ENCODE measurements around the gene GREM2. TPM values are rescaled to one million over a fixed set of nuclear protein-coding genes. Genes with fewer than 3 reads are reported as not detected.
A peak's percentile ranks its signal among the peaks of the same experiment; 100 is the strongest.

Gene GREM2
- polyA plus RNA-seq, 1 donor from 2014 or later: 0.85 TPM

GRCh38 chr1:240613356-240614142, 1.6 kb upstream of the GREM2 start:
- Histone ChIP-seq H3K27me3 (ENCODE audit: insufficient read depth, low read depth, low read length) (peaks cover 14% of the 10 kb centered on the region), H2AFZ (ENCODE audit: low read depth, low read length) (no peak overlapping the region)

GRCh38 chr1:240612811-240613210, 856 bp upstream of the GREM2 start:
- H3K4me2 ChIP-seq (ENCODE audit: low read length): no peak overlapping the region
- H3F3A ChIP-seq (ENCODE audit: insufficient read depth, low read length, poor library complexity, severe bottlenecking): no peaks in the 10 kb centered on the region
- no peaks in the 10 kb centered on the region for H3K79me2 ChIP-seq (replicated peaks; ENCODE audit: insufficient read depth, low read length)
- no peaks in the 10 kb centered on the region for H4K20me1 ChIP-seq (ENCODE audit: insufficient read depth)
- no peaks in the 10 kb centered on the region for H3K36me3 ChIP-seq (ENCODE audit: insufficient read depth, low read length)
- no peak overlapping the region for H2AFZ ChIP-seq (ENCODE audit: low read depth, low read length)
- H3K4me3 ChIP-seq (ENCODE audit: low read length): peak overlapping the region; percentile 69
- H3K27me3 ChIP-seq (ENCODE audit: insufficient read depth, low read depth, low read length): peaks cover 14% of the 10 kb centered on the region
- H3K9ac ChIP-seq (ENCODE audit: low read length): no peak overlapping the region
- no peaks in the 10 kb centered on the region for H3K9me2 ChIP-seq (ENCODE audit: insufficient read depth, low read length)
- no peaks in the 10 kb centered on the region for H3K9me3 ChIP-seq (ENCODE audit: low read length)
- TF ChIP-seq RAD21 (conservative IDR thresholded peaks at IDR 0.05) (no peak), MXI1 (conservative IDR thresholded peaks at IDR 0.05; ENCODE audit: poor library complexity, severe bottlenecking) (no peak), TAF1 (IDR thresholded peaks at IDR 0.05; ENCODE audit: low read depth) (no peak)
- H3K27ac ChIP-seq (ENCODE audit: low read length): no peak overlapping the region

More at GRCh38 chr1:240613356-240614142, 1.6 kb upstream of the GREM2 start:
- H3K9me2 ChIP-seq (ENCODE audit: insufficient read depth, low read length): no peaks in the 10 kb centered on the region
- H3K79me2 ChIP-seq (replicated peaks; ENCODE audit: insufficient read depth, low read length): no peaks in the 10 kb centered on the region
- no peak overlapping the region for H3K27ac ChIP-seq (ENCODE audit: low read length)
- no peak overlapping the region for H3K4me2 ChIP-seq (ENCODE audit: low read length)
- no peak for TF ChIP-seq POLR2AphosphoS5 (IDR thresholded peaks at IDR 0.05)
- TF ChIP-seq TAF1 (IDR thresholded peaks at IDR 0.05; ENCODE audit: low read depth): no peak
- no peak for TF ChIP-seq CTCF (IDR thresholded peaks at IDR 0.05; ENCODE audit: poor library complexity, severe bottlenecking)
- TF ChIP-seq SMC3 (conservative IDR thresholded peaks at IDR 0.05; ENCODE audit: poor library complexity): no peak
- no peak for TF ChIP-seq EP300 (conservative IDR thresholded peaks at IDR 0.05; ENCODE audit: poor library complexity, severe bottlenecking)
- TF ChIP-seq RAD21 (conservative IDR thresholded peaks at IDR 0.05): no peak
- no peak for TF ChIP-seq MXI1 (conservative IDR thresholded peaks at IDR 0.05; ENCODE audit: poor library complexity, severe bottlenecking)
- TF ChIP-seq REST (IDR thresholded peaks at IDR 0.05; ENCODE audit: borderline replicate concordance): no peak
- no peak for TF ChIP-seq EZH2 (IDR thresholded peaks at IDR 0.05; ENCODE audit: borderline replicate concordance, insufficient read depth, low read length, poor library complexity, severe bottlenecking)
- no peaks in the 10 kb centered on the region for H3F3A ChIP-seq (ENCODE audit: insufficient read depth, low read length, poor library complexity, severe bottlenecking)
- H3K4me3 ChIP-seq (ENCODE audit: low read length): no peak overlapping the region
- no peaks in the 10 kb centered on the region for H4K20me1 ChIP-seq (ENCODE audit: insufficient read depth)
- H3K9ac ChIP-seq (ENCODE audit: low read length): no peak overlapping the region
- H3K9me3 ChIP-seq (ENCODE audit: low read length): no peaks in the 10 kb centered on the region
- H3K36me3 ChIP-seq (ENCODE audit: insufficient read depth, low read length): no peaks in the 10 kb centered on the region
